DMS153 treated with DMSO at 0.1 percent for 48 hours (cell line): ENCODE measurements around the gene DHFR2.
"Not testable (repeated sequence)": the region's sequence is repeated elsewhere in the genome, so short reads cannot be mapped to it uniquely, and the experiment has no call there.

ENCODE experiments used
- DNase-seq: peaks from one replicate; lab custom pipeline; 2025; ENCODE audit not compliant: unreplicated experiment; lab: John Stamatoyannopoulos, UW

The DHFR2 gene

DNA sequence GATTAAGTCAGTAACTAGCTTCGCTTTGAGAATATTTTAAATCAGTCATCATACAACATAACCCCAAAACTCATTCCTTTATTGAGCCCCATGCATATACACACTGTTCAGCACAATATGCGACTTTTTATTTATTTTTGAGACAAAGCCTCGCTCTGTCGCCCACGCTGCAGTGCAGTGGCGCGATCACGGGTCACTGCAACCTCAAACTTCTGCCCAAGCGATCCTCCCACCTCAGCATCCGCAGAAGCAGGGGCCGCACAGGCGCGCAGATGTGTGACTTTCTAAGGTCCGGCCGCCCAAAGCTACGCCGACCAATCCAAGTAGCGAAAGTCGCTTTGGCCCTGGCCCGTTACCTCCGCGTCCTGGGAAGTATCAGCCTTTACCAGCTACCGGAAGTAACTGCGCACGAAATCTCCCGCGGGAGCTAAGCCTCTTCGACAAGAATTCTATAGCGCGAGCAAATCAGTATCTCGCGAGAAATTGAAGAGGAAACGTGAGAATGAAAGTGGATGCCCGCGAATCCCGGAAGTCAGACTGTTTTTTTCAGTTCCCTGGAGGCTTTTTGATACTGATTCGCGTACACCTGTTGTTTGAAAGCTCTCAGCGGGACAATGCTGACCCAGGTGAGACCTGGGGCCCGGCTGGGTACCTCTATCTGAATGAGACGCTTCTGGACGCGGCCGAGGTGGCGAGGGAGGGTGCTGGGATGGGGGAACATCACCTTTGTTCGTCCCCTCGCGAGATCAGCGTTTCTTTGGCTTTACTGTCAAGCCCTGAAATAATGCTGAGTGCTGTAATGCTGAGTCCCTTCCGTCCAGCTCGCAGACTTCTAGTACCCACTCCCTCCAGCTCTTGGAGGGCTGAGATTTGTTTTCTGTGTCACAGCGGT is at the start of gene DHFR2, which contains the start of gene NSUN3:
Gene DHFR2, minus strand, starts transcription at position 404 of the 892 bp plus-strand sequence. CDS start 1,405 bp downstream, outside the sequence.
Gene NSUN3, plus strand, starts transcription at position 549 of the 892 bp plus-strand sequence. Its CDS starts 66 bp downstream, at position 615.
- DNase-seq: peak; percentile 96

DNA sequence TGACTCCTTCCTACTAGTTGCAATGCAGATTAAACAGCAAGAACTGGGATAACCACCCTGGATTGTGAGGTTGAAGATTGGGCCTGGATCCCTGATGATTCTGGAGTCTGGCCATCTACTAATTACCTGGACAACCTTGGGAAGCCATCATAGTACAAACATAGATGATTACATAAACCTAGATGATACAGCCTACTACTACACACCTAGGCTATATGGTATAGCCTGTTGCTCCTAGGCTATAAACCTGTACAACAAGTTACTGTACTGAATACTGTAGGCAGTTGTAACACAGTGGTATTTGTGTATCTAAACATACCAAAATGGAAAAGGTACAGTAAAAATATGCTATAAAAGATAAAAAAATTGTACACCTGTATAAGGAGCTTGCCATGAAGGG is 48.1 kb upstream of the DHFR2 start:
- no peak for DNase-seq

DNA sequence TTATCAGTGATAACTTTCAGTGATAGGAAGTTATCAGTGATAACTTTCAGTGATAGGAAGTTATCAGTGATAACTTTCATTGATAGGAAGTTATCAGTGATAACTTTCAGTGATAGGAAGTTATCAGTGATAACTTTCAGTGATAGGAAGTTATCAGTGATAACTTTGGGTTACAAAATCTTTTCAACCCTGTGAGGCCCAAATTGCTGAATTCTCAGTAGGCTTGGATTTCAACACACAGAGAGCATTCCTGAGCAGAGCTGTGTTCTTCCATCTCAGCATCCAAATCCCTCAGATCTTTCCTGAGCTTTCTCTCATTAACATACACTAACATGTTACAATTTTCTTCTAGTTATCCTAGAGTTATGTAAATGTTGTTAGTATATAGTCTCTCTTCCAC is 47.5 kb upstream of the DHFR2 start:
- DNase-seq: not testable (repeated sequence)

DNA sequence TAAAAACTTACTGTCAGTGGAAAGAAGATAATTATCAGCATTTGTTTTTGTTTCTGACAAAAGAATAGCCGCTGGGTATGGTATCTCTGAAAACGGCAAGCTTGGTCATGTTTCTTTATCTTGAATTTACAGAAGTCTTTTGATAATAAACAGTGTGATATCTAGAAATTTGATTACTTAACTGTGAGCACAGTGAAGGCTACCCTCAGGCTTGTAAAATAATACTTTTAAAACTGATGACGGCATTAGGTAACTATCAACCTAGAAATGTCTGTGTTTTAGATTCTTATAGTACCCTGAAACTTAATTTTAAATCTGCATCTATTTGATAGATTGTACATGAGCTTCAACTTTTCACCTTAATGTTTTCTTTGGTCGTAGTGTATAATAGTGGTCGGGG is 43.6 kb upstream of the DHFR2 start:
- no peak for DNase-seq

DNA sequence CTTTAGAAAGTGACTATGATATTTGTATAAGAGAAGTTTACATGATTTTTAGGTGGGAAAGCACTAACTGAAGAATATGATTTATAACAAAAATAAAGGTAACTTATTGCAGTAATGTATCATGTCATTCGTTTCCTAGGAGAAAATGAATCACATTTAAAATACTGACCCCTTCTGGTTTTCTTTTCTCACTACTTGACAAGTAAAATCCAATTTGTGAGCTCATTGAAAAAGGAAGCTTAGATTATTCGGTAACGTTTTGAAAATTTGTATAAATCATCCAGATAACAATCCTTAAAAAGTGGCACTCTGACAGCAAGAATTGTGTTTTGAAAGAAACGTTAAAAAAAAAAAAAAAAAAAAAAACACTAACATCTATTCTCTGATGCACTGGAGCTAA is 39.1 kb upstream of the DHFR2 start:
- no peak for DNase-seq

DNA sequence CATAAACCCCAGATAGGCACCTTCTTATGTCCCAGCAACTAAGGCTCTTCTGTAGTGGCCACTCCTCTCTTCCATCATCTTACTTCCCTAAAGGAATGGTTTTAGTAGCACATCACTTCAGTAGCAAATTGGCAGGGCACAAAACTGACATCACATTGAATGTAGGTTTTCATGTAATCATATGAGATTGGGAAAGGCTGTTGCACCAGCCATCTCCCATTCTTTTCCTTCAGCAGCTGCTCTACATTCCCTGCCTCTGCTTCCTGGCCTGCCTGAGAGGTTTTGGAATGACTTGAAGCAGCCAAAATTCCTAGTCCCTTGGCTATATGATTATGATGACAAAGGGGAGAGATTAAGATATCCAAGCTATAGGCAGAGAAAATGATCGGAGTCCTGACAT is 36.6 kb upstream of the DHFR2 start:
- DNase-seq: no peak

DNA sequence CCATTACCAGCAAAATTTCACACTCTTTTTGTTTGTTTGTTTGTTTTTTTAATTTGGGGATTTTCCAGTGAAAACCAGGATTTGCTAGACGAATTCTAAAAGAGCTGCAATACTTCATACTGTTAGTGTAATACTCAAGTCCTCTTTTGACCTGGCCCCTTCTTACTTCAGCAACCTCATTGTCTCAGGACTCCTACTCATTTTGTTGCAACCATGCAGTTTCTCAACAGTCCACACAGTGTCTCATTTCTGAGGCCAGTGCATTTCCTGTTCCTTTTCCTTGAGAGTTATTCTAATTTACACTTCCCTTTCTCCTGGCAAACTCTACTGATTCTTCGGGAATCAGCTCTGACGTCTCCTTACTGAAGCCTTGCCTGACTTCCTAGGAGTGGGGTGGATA is 35.7 kb upstream of the DHFR2 start:
- no peak for DNase-seq

DNA sequence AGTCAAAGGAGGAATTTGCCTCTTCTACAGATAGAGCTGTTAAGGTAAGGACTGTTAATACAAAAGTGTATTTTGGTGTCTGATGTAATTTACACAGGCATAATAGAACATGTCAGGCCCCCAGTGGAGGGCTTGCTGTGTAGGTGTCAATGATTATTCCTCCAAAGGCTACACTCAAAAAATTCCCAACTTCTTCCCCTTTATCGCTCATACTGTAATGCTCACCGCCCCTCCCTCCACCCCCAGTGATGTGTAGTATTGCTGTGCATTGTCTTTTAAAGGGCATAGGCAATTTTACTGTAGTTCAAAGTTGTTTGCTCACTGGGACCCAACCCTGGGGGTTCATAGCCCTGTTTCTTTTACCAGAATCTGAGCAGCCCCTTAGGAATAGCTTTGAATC is 32.4 kb upstream of the DHFR2 start:
- DNase-seq: no peak

DNA sequence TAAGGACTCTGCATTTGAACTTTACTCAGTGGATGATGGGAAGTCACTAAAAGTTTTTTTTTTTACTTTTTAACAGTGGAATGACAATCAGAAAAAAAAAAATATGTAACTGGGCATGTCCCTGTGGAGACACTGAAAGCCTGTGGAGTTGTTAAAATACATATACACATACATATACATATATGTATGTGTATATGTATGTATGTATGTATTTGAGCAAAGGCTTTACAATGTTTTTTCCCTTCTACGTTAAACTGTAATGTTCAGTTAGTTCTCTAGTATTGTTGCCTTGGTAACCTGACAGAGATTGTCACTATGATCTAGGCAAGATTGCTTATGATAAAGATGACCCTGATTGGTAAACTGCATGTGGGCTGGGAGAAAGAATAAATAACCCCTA is 30.4 kb upstream of the DHFR2 start:
- DNase-seq: no peak

DNA sequence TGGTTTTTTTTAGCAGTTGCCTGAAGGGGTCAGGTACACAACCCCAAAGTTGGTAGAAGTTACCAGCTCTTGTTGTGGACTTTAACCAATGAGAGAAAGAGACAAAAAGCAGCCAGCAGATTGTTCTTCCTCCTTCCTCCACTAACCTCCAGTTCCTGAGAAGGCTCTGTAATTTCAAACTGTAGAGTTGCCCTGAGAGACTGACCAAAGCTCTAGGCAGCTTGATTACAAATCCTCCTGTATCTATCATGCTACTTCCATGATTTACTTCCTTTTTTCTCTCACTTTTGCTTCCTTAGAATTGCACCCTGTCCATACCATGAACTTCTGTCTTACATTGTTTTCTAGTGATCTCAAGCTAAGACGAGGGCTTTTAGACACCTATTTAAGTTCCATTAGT is 29.4 kb upstream of the DHFR2 start:
- no peak for DNase-seq

DNA sequence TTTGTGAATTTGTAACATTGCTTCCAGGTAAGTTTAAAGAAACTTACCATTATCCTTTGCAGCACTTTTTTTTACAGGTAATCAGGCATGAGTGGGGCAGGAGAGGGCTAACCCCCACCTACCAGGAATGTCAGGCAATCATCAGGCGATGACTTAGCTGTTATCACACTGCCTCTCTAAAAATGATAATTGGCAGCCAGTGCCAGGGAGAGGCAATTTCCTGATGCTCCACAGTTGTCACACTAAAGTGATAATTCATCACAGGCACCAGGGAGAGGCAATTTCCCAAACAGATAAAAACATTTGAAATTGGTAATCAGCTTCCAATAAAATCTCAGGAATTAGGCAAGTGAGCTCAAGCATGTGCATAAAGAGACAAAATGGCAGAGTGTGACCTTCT is 26.4 kb upstream of the DHFR2 start:
- DNase-seq: no peak

DNA sequence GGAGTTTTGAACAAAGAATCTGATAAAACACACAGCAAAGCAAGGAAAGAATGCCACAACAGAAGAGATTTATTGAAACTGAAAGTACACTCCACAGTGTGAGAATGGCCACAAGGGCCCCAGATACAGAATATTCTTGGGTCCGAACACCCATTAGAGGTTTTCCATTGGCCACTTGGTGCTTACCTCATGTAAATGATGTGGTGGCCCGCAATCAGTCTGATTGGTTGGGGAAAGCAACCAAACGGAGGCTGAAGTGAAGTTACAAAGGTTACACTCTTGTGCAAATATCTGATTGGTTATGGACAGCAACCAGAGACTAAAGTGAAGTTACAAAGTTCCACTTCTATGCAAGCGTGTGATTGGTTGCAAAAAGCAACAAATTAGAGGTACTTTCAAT is 20.5 kb upstream of the DHFR2 start:
- no peak for DNase-seq

DNA sequence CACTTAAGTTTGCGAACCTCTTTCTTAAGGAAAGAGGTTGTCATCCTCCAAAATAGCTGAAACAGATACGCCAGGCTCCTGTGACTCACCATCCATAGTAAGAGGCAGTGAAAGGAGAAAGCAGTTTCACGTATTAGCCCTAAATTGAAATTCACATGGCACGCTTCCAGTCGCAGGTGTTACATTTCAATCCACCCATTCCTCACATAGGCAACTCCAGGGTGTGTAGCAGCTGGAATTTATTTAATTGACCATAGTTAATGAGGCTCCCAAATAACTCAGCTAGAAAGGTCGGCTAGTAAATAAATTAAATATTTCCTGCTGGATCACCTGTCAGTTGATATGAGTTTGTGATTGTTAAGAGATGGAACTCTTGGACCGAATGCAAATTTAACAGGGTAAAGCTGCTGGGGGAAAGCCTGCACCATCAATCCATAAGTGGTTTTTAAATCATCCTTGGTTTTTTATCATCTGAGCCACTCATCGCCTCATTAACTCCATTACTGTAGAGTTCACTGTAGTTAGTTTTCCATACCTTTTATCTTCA is 19.7 kb upstream of the DHFR2 start:
- DNase-seq: peak; percentile 40

DNA sequence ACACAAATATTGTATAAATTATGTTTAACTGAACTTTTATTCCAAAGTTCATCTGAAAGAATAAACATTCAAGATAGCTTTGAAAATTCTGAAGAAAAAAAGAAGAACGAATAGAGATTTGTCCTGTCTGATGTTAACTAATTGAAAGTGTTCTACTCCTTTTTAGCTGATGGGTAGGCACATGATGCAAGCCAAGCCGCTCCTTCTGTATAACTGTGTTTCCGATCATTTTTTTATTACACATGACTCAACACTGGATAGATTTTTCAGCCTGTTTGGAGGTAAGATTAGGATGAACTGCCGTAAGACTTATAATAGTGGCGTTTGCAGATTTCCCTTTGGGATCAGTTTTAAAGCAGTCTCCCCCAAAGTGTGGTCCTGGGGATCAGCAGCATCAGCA is 19.2 kb upstream of the DHFR2 start:
- DNase-seq: no peak

DNA sequence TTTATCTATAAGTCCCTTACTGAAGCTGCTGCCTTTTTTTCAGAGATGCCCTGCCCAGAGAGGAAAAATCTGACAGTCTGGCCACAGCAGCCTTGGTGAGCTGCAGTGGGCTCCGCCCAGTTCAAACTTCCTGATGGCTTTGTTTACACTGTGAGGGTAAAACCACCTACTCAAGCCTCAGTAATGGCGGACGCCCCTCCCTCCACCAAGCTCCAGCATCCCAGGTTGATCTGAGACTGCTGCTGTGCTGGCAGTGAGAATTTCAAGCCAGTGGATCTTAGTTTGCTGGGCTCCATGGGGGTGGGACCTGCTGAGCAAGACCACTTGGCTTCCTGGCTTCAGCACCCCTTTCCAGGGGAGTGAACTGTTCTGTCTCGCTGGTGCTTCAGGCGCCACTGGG is 17.8 kb upstream of the DHFR2 start:
- peak; percentile 10 for DNase-seq

DNA sequence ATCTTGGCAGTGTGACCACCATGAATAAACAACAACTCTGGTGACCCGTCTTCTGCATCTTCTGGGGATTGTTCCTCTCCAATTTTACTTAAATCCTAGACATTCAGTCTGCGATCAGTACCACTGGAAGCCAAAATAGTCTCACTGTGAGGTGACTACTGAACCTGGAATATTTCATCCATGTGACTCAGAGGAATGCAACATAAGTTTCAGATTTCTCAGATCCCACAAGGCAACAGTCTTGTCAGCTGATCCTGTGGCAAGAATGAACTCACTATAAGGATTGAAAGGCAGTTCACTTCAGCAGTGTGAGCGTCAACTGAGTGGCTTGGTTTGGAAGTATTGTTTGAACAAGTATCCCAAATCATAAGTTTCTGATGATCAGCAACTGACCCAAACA is 13.3 kb upstream of the DHFR2 start:
- no peak for DNase-seq

DNA sequence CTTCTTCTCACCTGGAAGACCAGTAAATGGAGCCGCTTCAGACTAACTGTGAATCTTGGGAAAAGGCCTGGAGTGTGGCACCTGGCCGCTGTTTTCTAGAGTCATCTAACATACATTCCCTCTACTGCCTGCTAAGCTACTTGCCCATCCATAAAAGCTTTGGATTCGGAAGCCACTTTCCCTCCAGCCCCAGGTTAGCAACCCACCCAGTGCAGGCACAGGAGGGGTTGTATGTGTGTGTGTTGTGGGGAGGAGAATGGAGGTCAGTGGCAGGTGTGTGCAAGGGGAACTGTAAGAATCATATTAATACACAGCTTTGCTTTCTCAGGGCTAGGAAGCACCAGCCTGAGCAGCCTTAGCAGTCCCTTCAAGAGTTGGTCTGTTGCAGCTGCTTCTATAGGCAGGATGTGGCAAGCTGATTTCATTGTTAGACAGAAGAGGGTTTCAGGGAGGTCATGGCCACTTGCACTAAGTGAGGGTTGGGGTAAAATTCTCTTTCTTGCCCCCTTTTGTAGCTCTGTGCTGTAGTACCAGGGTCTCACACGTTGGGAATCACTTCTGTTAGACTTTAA is 9.1 kb upstream of the DHFR2 start:
- no peak for DNase-seq

DNA sequence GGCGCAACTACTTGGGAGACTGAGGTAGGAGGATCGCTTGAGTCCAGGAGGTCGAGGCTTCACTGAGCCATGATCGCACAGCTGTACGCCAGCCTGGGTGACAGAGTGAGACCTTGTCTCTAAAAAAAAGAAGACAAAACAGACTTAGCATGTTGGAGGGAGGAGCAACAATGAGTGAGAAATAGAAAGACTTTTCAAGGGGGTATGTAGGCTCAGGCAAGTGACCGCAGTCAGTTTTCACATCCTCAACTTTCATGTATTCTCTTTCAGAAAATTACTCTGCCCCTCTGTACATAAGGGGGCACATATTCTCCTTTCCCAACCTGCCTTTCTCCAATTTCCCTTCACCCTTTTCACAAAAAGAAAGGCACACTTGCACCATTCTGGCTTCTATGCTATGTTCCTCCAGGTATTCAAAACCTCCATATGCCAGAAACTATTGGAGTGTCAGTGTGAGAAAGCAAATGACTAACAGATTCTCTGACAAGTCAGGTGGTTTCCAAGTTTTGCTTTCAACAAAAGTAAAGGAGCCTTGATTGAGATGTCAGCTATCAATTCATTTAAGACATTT is 7.7 kb upstream of the DHFR2 start:
- no peak for DNase-seq

DNA sequence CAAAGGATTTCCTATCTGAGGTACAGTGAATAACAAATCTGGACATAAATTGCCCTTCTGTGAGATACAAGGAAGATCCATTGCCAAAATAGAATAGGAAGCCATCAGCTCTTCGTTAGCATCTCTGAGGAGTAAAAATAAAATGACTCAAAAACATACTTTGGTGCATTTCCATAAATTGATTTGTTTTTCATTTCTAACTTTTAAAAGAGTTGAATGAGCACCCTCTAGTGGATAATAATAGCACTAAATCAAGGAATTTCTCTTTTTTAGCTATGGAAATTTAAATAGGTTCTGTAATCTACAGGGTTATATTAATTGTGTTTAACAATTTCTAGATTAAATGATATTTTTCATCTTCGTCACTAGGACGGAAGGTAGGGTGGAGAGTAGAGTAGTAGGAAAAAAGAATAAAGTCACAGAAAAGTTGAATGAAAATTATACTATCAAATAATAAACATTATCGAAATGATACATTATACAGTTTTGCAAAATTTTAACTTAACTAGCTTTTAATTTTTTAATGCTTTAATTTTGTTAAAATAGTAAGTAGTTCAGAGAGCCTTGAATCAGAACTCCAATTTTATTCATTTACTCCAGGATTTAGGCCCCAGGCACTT is 6.6 kb upstream of the DHFR2 start:
- no peak for DNase-seq

DNA sequence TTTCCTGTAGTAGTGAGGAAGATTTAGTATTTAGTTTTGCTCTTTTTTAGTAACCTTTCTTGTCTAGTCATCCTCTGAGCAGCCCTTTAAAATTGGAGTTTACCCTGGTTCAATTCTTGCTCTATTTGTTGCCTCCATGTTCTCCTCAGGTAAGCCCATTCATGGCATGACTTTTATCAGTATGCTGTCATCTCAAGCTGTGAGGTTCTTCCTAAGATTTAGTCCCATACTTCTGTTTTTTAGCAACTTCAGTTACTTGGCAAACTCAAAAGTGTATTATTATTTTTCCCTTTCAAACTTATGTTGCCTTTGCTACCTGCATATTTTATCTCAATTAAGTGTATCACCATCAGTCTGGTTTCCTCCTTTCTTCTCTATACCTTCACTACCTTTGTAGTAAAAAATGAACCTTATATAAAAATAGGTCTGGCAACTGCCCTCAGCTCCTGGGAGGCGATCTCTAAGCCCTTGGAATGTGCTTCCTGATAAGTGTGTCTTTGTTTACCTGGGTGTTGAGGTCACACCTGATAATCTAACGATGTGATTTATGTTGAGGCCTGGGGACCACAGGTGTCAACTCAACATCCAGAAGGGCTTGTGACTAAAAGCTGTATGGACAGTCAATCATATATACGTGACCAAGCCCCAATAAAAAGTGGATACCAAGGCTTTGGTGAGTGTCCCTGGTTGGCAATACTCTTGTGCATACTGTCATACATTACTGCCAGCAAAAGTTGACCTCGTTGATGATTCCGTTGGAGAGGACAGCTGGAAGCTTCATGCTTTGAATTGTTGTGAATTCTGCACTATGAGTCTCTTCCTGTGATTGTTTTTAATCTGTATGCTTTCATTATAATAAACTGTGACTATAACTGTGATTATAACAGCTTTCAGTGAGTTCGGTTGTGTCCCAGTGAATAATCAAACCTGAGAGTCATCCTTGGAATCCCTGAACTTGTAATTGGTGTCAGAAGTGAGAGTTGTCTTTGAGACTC is 4.1 kb upstream of the DHFR2 start:
- no peak for DNase-seq
